ENCODE measurements around the gene RASGRF1. TPM values are rescaled to one million over a fixed set of nuclear protein-coding genes. Genes with fewer than 3 reads are reported as not detected.
"Not testable (repeated sequence)": the region's sequence is repeated elsewhere in the genome, so short reads cannot be mapped to it uniquely, and the experiment has no call there.

RASGRF1 gene
- 0.15 TPM in 1 of 2 replicates, not detected in the other for total RNA-seq (2014; rRNA removed; shearing (Covaris generic))

GRCh38 chr15:79090487-79091203, at the start of gene RASGRF1:
Gene RASGRF1 (minus strand): TSS chr15:79090780. CDS start chr15:79090498, 282 bp downstream.
- DNase-seq (ENCODE audit: low spot score) = no peak

- DNase-seq (ENCODE audit: low spot score) = no peak
These were observed 46.0 kb upstream of the RASGRF1 start for GRCh38 chr15:79136434-79137046.

- DNase-seq (ENCODE audit: low spot score) = no peak
These were observed 42.7 kb upstream of the RASGRF1 start for GRCh38 chr15:79133309-79133708.

- no peak for DNase-seq (ENCODE audit: low spot score)
These were observed 42.2 kb upstream of the RASGRF1 start for GRCh38 chr15:79132770-79133169.

- DNase-seq (ENCODE audit: low spot score) = no peak
These were observed 41.8 kb upstream of the RASGRF1 start for GRCh38 chr15:79132361-79132760.

- no peak for DNase-seq (ENCODE audit: low spot score)
These were observed 40.1 kb upstream of the RASGRF1 start for GRCh38 chr15:79130535-79131130.

GRCh38 chr15:79129235-79129634, 38.7 kb upstream of the RASGRF1 start:
- no peak for DNase-seq (ENCODE audit: low spot score)

GRCh38 chr15:79128556-79128955, 38.0 kb upstream of the RASGRF1 start:
- DNase-seq (ENCODE audit: low spot score) = no peak

GRCh38 chr15:79124388-79124787, 33.8 kb upstream of the RASGRF1 start:
- DNase-seq (ENCODE audit: low spot score) = no peak

GRCh38 chr15:79122991-79123390, 32.4 kb upstream of the RASGRF1 start:
- DNase-seq (ENCODE audit: low spot score) = peak; percentile 35

GRCh38 chr15:79122391-79122790, 31.8 kb upstream of the RASGRF1 start:
- DNase-seq (ENCODE audit: low spot score) = no peak

GRCh38 chr15:79121571-79121970, 31.0 kb upstream of the RASGRF1 start:
- no peak for DNase-seq (ENCODE audit: low spot score)

- no peak for DNase-seq (ENCODE audit: low spot score)
These were observed 27.0 kb upstream of the RASGRF1 start for GRCh38 chr15:79117442-79118204.

- DNase-seq (ENCODE audit: low spot score) = no peak
These were observed 26.2 kb upstream of the RASGRF1 start for GRCh38 chr15:79116771-79117170.

GRCh38 chr15:79115986-79116665, 25.5 kb upstream of the RASGRF1 start:
- DNase-seq (ENCODE audit: low spot score) = no peak

- DNase-seq (ENCODE audit: low spot score) = no peak
These were observed 23.3 kb upstream of the RASGRF1 start for GRCh38 chr15:79113831-79114230.

- DNase-seq (ENCODE audit: low spot score) = not testable (repeated sequence)
These were observed 20.8 kb upstream of the RASGRF1 start for GRCh38 chr15:79111404-79111803.

GRCh38 chr15:79105141-79105540, 14.6 kb upstream of the RASGRF1 start:
- no peak for DNase-seq (ENCODE audit: low spot score)

- DNase-seq (ENCODE audit: low spot score) = no peak
These were observed 12.0 kb upstream of the RASGRF1 start for GRCh38 chr15:79102595-79102994.

GRCh38 chr15:79101866-79102581, 11.4 kb upstream of the RASGRF1 start:
- no peak for DNase-seq (ENCODE audit: low spot score)

GRCh38 chr15:79099692-79100091, 9.1 kb upstream of the RASGRF1 start:
- DNase-seq (ENCODE audit: low spot score) = no peak

Data from H4 (cell line).